ENCODE measurements around the gene PTPRR. TPM values are rescaled to one million over a fixed set of nuclear protein-coding genes. Genes with fewer than 3 reads are reported as not detected.
A peak's percentile ranks its signal among the peaks of the same experiment; 100 is the strongest.

PTPRR gene
- total and polyA plus RNA-seq, 2 of the 13 experiments (the other 11 are each of a cell fraction or from before 2014, with no cell fraction given) = not detected

DNA sequence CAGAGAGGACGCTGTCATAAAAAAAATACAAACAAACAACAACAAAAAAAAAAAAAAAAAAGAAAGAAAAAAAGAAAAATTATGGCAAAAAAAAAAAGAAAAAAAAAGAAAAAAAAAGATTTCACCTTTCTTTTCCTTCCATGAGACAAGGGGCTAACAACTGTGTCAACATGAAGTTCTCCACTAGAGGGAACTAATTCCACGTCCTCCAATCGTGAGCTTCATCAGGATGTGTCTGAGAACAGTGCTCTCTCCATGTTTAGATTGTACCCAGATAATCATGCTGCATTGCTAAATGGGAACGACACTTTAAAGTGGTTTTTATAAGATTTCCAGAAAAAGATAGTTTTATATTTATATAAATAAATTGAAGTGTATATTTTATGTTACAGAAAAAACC, 187.2 kb downstream of the PTPRR start (continued):
- TF ChIP-seq ZFP82 (CRISPR knock-in tag; IDR thresholded peaks at IDR 0.05; ENCODE audit: borderline replicate concordance) (no peak), FOXA1 (IDR thresholded peaks at IDR 0.05) (no peak), FOXA1 (CRISPR knock-in tag; IDR thresholded peaks at IDR 0.05) (peak; percentile 86), ZNF496 (CRISPR knock-in tag; IDR thresholded peaks at IDR 0.05; ENCODE audit: insufficient replicate concordance) (no peak), SIN3A (IDR thresholded peaks at IDR 0.05; ENCODE audit: borderline replicate concordance, low read depth, low read length) (no peak)
- TF ChIP-seq, protein P1, sequence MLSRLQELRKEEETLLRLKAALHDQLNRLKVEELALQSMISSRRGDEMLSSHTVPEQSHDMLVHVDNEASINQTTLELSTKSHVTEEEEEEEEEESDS (CRISPR knock-in tag; IDR thresholded peaks at IDR 0.05; ENCODE audit: borderline replicate concordance) = no peak

DNA sequence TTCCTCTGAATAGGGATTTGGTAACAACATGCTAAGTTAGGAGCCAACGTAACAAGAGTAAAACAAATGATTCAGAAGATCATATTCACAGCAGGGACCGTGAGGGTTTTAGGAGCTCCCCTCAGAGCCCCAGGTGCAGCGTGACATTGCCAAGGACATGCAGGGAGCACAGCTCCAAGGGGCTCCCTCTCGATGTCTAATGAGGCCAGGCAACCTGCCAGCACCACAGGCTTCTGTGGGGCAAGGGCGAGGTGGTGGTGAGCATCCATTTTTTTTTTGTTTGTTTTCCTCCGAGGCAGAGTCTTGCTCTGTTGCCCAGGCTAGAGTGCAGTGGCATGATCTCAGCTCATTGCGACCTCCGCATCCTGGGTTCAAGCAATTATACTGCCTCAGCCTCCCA, 188.3 kb downstream of the PTPRR start:
- in situ Hi-C loops (cut with HindIII; ENCODE audit: extremely low pct_ligation_motif_present, low pct_unique_long_range_greater_than_20kb) = loop anchor here (5.0 to 25.0 kb wide), 2 partner anchors 115 to 280 kb away; no protein-coding TSS in a partner anchor
- TF ChIP-seq ZNF570 (CRISPR knock-in tag; IDR thresholded peaks at IDR 0.05; ENCODE audit: borderline replicate concordance) = no peak
- no peak for TF ChIP-seq ZC3H4 (CRISPR knock-in tag; IDR thresholded peaks at IDR 0.05; ENCODE audit: borderline replicate concordance)
- no peak for TF ChIP-seq RFXANK (CRISPR knock-in tag; IDR thresholded peaks at IDR 0.05)
- 0% methylated on average over 7 of the region's 8 CpGs for WGBS (ENCODE audit: low lambda C conversion rate)
- Histone ChIP-seq H4K20me1 (ENCODE audit: insufficient read depth, low read length) (no peaks in the 10 kb centered on the region), H3K9me3 (ENCODE audit: low read length) (no peaks in the 10 kb centered on the region), H3K4me2 (ENCODE audit: low read depth, low read length) (no peak overlapping the region), H2AFZ (ENCODE audit: low read length) (no peak overlapping the region), H3K36me3 (replicated peaks in 1 of 2; ENCODE audit: control insufficient read depth in 1 of 2, insufficient read depth in 2 of 2, low read length in 2 of 2) (no peaks in the 10 kb centered on the region), H3K79me2 (ENCODE audit: insufficient read depth, low read length) (no peaks in the 10 kb centered on the region), H3K27me3 (ENCODE audit: control insufficient read depth in 1 of 2, insufficient read depth in 2 of 2, low read length in 2 of 2) (no peaks in the 10 kb centered on the region), H3K4me1 (ENCODE audit: insufficient read depth, low read length) (no peaks in the 10 kb centered on the region), H3K27ac (ENCODE audit: extremely low read length, insufficient read depth, low read length) (no peak overlapping the region), H3K4me3 (replicated peaks in 1 of 3; ENCODE audit: insufficient read depth in 1 of 3, low read depth in 2 of 3, low read length in 3 of 3) (no peak overlapping the region), H3K9ac (ENCODE audit: insufficient read depth, low read depth, low read length) (no peak overlapping the region)
- no peak for FAIRE-seq
- intact Hi-C loops (cut with micrococcal nuclease; ENCODE audit: unreplicated experiment) = loop anchor here (2.0 kb wide), 1 partner anchor 661 kb away; no protein-coding TSS in a partner anchor
- no peak for ATAC-seq
- POLR2A ChIA-PET = no interaction called here
- CTCF ChIA-PET (ENCODE audit: low intra/inter-chr PET ratio, low total read pairs) = no interaction called here
- no peak for DNase-seq (ENCODE audit: low spot score)
- no TSS peak for BruUV-seq (replicated peaks)

Data from HepG2 (cell line).